Ishikawa (cell line): ENCODE data around the gene BIRC2.

Experiments used
- CEBPB ChIP-seq: IDR thresholded peaks from 2 replicates; pipeline ENCODE4 v1.6.1; 2012
- CREB1 ChIP-seq: IDR thresholded peaks from 2 replicates; pipeline ENCODE4 v1.6.1; 2012; ENCODE audit warnings: low read depth
- EGR1 ChIP-seq: IDR thresholded peaks from 2 replicates; pipeline ENCODE4 v1.6.1; 2012
- EP300 ChIP-seq: IDR thresholded peaks from 2 replicates; pipeline ENCODE4 v1.6.1; 2012; ENCODE audit warnings: borderline replicate concordance
- FOXM1 ChIP-seq: IDR thresholded peaks from 2 replicates; pipeline ENCODE4 v1.6.1; 2012; ENCODE audit warnings: low read depth, borderline replicate concordance
- MAX ChIP-seq: IDR thresholded peaks from 2 replicates; pipeline ENCODE4 v1.6.1; 2012
- RAD21 ChIP-seq: IDR thresholded peaks from 2 replicates; pipeline ENCODE4 v1.6.1; 2012; ENCODE audit warnings: low read depth
- REST ChIP-seq: IDR thresholded peaks from 2 replicates; pipeline ENCODE4 v1.6.1; 2012; ENCODE audit warnings: low read depth, mild to moderate bottlenecking
- TAF1 ChIP-seq: IDR thresholded peaks from 2 replicates; pipeline ENCODE4 v1.6.1; 2012; ENCODE audit warnings: low read depth, mild to moderate bottlenecking
- TCF12 ChIP-seq: IDR thresholded peaks from 2 replicates; pipeline ENCODE4 v1.6.1; 2012; ENCODE audit warnings: low read depth
- TEAD4 ChIP-seq: IDR thresholded peaks from 2 replicates; pipeline ENCODE4 v1.6.1; 2012
- YY1 ChIP-seq: IDR thresholded peaks from 2 replicates; pipeline ENCODE4 v1.6.1; 2012; ENCODE audit warnings: low read depth

- TF ChIP-seq EGR1 = no peak
- no peak for TF ChIP-seq CREB1
- TF ChIP-seq RAD21 = no peak
- no peak for TF ChIP-seq TCF12
- no peak for TF ChIP-seq REST
- TF ChIP-seq TEAD4 = no peak
- TF ChIP-seq FOXM1 = no peak
- no peak for TF ChIP-seq MAX
- TF ChIP-seq YY1 = no peak
- TF ChIP-seq TAF1 = no peak
- no peak for TF ChIP-seq EP300
- no peak for TF ChIP-seq CEBPB
Measured at GRCh38 chr11:102346456-102346747, 612 bp upstream of the BIRC2 start.
